ENCODE data around the gene SMC3. TPM values are rescaled to one million over a fixed set of nuclear protein-coding genes. Genes with fewer than 3 reads are reported as not detected.

Gene SMC3
- total RNA-seq, 1 donor from 2014 or later: 39.8 TPM

DNA sequence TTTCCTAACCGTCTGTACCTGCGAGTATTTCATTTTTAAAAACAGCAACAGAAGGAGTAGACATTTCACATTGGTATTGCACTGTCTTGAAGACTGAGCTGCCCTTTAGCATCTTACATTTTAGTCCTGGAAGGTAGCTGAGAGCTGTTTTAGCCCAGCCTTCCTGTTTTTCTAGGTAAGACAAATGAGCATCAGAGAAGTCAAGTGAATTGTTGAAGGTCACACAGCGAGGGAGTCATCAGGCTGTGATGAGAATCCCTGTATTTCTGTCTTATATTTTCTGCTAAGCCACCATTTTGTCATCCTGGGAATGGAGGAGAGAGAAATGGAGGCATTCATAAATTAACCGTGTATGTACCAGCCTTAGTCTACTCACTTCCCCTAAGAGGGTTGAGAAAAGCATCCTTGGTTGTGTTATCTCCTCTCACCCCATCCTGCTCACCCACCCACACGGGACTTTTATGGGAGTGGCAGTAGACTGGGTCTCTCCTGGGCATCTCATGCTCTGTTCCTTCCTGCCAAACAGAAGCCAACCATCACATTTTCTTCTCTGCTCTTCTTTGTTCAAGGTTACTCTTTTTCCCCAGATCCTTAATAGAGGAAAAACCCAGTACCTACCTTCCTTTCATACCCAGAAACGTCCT, 85.1 kb downstream of the SMC3 start:
- Mint-ChIP-seq H3K27ac (ENCODE audit: unreplicated experiment) (no peak overlapping the region), H3K4me1 (ENCODE audit: unreplicated experiment) (peaks cover 43% of the 10 kb centered on the region), H3K27me3 (ENCODE audit: unreplicated experiment) (peaks cover 5% of the 10 kb centered on the region), H3K36me3 (ENCODE audit: unreplicated experiment) (no peaks in the 10 kb centered on the region), H3K9me3 (ENCODE audit: unreplicated experiment) (no peaks in the 10 kb centered on the region), H3K4me3 (ENCODE audit: unreplicated experiment) (no peak overlapping the region)
- TF ChIP-seq, protein P1, sequence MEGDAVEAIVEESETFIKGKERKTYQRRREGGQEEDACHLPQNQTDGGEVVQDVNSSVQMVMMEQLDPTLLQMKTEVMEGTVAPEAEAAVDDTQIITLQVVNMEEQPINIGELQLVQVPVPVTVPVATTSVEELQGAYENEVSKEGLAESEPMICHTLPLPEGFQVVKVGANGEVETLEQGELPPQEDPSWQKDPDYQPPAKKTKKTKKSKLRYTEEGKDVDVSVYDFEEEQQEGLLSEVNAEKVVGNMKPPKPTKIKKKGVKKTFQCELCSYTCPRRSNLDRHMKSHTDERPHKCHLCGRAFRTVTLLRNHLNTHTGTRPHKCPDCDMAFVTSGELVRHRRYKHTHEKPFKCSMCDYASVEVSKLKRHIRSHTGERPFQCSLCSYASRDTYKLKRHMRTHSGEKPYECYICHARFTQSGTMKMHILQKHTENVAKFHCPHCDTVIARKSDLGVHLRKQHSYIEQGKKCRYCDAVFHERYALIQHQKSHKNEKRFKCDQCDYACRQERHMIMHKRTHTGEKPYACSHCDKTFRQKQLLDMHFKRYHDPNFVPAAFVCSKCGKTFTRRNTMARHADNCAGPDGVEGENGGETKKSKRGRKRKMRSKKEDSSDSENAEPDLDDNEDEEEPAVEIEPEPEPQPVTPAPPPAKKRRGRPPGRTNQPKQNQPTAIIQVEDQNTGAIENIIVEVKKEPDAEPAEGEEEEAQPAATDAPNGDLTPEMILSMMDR (IDR thresholded peaks at IDR 0.05): no peak
- no peak for DNase-seq (ENCODE audit: extremely low spot score, unreplicated experiment)

Other genes starting within 250 kb of the SMC3 start
- 11.0 and 16.1 TPM in 2 replicates for gene DUSP5, start 69.8 kb upstream of the SMC3 start, total RNA-seq
- gene RBM20, start 76.6 kb downstream of the SMC3 start, total RNA-seq: 1.6 and 2.3 TPM in 2 replicates